ENCODE results near the gene ZFP92. TPM values are rescaled to one million over a fixed set of nuclear protein-coding genes. Genes with fewer than 3 reads are reported as not detected.

The ZFP92 gene
- total and polyA plus RNA-seq, 2 donors (not counting 1 experiment from before 2014, with no cell fraction given) = 0.06 to 0.17 TPM

DNA sequence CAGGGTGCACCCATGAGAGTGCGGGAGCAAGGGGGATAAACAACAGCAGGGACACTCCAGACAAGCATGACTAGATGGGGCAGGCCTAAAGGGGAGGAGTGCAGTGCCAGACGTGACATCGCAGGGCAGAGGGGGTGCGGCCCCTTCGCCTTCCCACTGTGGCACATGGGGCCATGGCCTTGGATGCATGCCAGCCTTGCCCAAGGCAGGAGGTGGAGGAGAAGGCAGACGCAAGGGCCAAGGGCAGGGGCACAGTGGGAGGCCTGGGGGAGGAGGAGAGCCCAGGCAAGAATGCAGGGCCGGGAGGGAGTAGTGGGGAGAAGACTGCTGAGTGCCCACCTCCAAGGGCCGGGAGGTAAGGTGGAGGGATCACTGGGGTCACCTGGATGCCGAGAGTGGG is 31.8 kb upstream of the ZFP92 start:
- Histone ChIP-seq H3K4me3 (replicated peaks in 1 of 4; ENCODE audit: control extremely low read depth in 1 of 4, insufficient read depth in 1 of 4, low read depth in 3 of 4, low read length in 4 of 4) (no peak overlapping the region), H3K9ac (ENCODE audit: insufficient read depth, low read length) (no peak overlapping the region), H3K79me2 (ENCODE audit: control insufficient read depth, insufficient read depth, low read length) (no peaks in the 10 kb centered on the region), H2AFZ (ENCODE audit: low read length) (no peak overlapping the region), H3K27ac (ENCODE audit: insufficient read depth, low read length) (no peak overlapping the region), H3K36me3 (ENCODE audit: control insufficient read depth, insufficient read depth, low read length) (no peaks in the 10 kb centered on the region), H3K27me3 (ENCODE audit: control insufficient read depth, insufficient read depth, low read length) (no peaks in the 10 kb centered on the region), H3K4me1 (ENCODE audit: control insufficient read depth, extremely low read depth, insufficient read depth, low read length) (no peaks in the 10 kb centered on the region), H3K9me3 (ENCODE audit: control insufficient read depth, insufficient read depth, low read depth, low read length) (no peaks in the 10 kb centered on the region), H3K4me2 (ENCODE audit: extremely low read depth, insufficient read depth, low read length) (no peak overlapping the region), H4K20me1 (ENCODE audit: control insufficient read depth, extremely low read depth, insufficient read depth, low read length) (no peaks in the 10 kb centered on the region)
- no peak for DNase-seq (ENCODE audit: low read depth in 2 of 2)
- TF ChIP-seq, protein P1, sequence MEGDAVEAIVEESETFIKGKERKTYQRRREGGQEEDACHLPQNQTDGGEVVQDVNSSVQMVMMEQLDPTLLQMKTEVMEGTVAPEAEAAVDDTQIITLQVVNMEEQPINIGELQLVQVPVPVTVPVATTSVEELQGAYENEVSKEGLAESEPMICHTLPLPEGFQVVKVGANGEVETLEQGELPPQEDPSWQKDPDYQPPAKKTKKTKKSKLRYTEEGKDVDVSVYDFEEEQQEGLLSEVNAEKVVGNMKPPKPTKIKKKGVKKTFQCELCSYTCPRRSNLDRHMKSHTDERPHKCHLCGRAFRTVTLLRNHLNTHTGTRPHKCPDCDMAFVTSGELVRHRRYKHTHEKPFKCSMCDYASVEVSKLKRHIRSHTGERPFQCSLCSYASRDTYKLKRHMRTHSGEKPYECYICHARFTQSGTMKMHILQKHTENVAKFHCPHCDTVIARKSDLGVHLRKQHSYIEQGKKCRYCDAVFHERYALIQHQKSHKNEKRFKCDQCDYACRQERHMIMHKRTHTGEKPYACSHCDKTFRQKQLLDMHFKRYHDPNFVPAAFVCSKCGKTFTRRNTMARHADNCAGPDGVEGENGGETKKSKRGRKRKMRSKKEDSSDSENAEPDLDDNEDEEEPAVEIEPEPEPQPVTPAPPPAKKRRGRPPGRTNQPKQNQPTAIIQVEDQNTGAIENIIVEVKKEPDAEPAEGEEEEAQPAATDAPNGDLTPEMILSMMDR (conservative IDR thresholded peaks at IDR 0.05 in 1 of 2, IDR thresholded peaks at IDR 0.05 in 1 of 2; ENCODE audit: low read depth in 1 of 2, low read length in 2 of 2) = no peak
- no peak for TF ChIP-seq EZH2 (IDR thresholded peaks at IDR 0.05; ENCODE audit: low read length, missing control alignments)

- H3K79me2 ChIP-seq (ENCODE audit: control insufficient read depth, insufficient read depth, low read length) = no peaks in the 10 kb centered on the region
- no peak overlapping the region for H3K9ac ChIP-seq (ENCODE audit: insufficient read depth, low read length)
- H4K20me1 ChIP-seq (ENCODE audit: control insufficient read depth, extremely low read depth, insufficient read depth, low read length) = no peaks in the 10 kb centered on the region
- H3K4me1 ChIP-seq (ENCODE audit: control insufficient read depth, extremely low read depth, insufficient read depth, low read length) = no peaks in the 10 kb centered on the region
- no peaks in the 10 kb centered on the region for H3K36me3 ChIP-seq (ENCODE audit: control insufficient read depth, insufficient read depth, low read length)
- H3K4me3 ChIP-seq (replicated peaks in 1 of 4; ENCODE audit: control extremely low read depth in 1 of 4, insufficient read depth in 1 of 4, low read depth in 3 of 4, low read length in 4 of 4) = no peak overlapping the region
- no peak overlapping the region for H3K27ac ChIP-seq (ENCODE audit: insufficient read depth, low read length)
- no peaks in the 10 kb centered on the region for H3K9me3 ChIP-seq (ENCODE audit: control insufficient read depth, insufficient read depth, low read depth, low read length)
- no peaks in the 10 kb centered on the region for H3K27me3 ChIP-seq (ENCODE audit: control insufficient read depth, insufficient read depth, low read length)
- DNase-seq (ENCODE audit: low read depth in 2 of 2) = no peak
- no peak overlapping the region for H3K4me2 ChIP-seq (ENCODE audit: extremely low read depth, insufficient read depth, low read length)
- no peak overlapping the region for H2AFZ ChIP-seq (ENCODE audit: low read length)
- TF ChIP-seq EZH2 (IDR thresholded peaks at IDR 0.05; ENCODE audit: low read length, missing control alignments) = no peak
Measured at GRCh38 chrX:153379971-153380581, 31.2 kb upstream of the ZFP92 start.

DNA sequence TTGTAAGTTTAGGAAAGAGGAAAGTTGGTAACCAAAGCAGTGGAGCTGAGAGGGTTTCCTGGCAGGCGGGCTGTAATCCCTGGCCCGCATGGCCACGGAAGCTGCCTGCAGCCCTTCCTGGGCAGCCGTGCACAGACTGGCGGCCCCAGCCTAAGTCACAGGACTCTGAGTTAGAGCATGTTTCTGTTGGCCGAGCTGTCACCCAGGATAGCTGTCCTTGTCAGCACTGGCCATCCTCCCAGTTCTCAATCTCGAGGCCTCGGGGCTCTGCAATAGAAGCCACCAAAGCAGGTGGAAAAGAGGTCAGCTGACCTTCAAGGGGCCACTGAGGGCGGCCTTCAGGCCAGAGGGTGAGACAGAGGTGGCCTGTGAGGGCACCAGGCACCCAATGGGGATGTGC is 30.6 kb upstream of the ZFP92 start:
- DNase-seq (ENCODE audit: low read depth in 2 of 2) = no peak
- H3K9ac ChIP-seq (ENCODE audit: insufficient read depth, low read length) = no peak overlapping the region
- H3K27ac ChIP-seq (ENCODE audit: insufficient read depth, low read length) = no peak overlapping the region
- no peaks in the 10 kb centered on the region for H4K20me1 ChIP-seq (ENCODE audit: control insufficient read depth, extremely low read depth, insufficient read depth, low read length)
- no peak for TF ChIP-seq EZH2 (IDR thresholded peaks at IDR 0.05; ENCODE audit: low read length, missing control alignments)
- TF ChIP-seq, protein P1 (conservative IDR thresholded peaks at IDR 0.05 in 1 of 2, IDR thresholded peaks at IDR 0.05 in 1 of 2; ENCODE audit: low read depth in 1 of 2, low read length in 2 of 2) = no peak
- H2AFZ ChIP-seq (ENCODE audit: low read length) = no peak overlapping the region
- no peak overlapping the region for H3K4me3 ChIP-seq (replicated peaks in 1 of 4; ENCODE audit: control extremely low read depth in 1 of 4, insufficient read depth in 1 of 4, low read depth in 3 of 4, low read length in 4 of 4)
- no peaks in the 10 kb centered on the region for H3K9me3 ChIP-seq (ENCODE audit: control insufficient read depth, insufficient read depth, low read depth, low read length)
- H3K36me3 ChIP-seq (ENCODE audit: control insufficient read depth, insufficient read depth, low read length) = no peaks in the 10 kb centered on the region
- H3K4me2 ChIP-seq (ENCODE audit: extremely low read depth, insufficient read depth, low read length) = no peak overlapping the region
- no peaks in the 10 kb centered on the region for H3K27me3 ChIP-seq (ENCODE audit: control insufficient read depth, insufficient read depth, low read length)
- H3K79me2 ChIP-seq (ENCODE audit: control insufficient read depth, insufficient read depth, low read length) = no peaks in the 10 kb centered on the region
- H3K4me1 ChIP-seq (ENCODE audit: control insufficient read depth, extremely low read depth, insufficient read depth, low read length) = no peaks in the 10 kb centered on the region
